HG02943 (cell line): ENCODE data around the gene RTN4RL1.

Experiments used
- ATAC-seq: cut with Tn5 transposase; IDR thresholded peaks from one replicate; pipeline ENCODE4 v1.9.1; 2021; ENCODE audit warnings: mild to moderate bottlenecking, low read depth, moderate library complexity; ENCODE audit not compliant: unreplicated experiment

Gene RTN4RL1

GRCh38 chr17:2025220-2025621, at the start of gene RTN4RL1:
RTN4RL1 (minus strand) TSS chr17:2025334; CDS start chr17:2024865, 469 bp downstream.
- ATAC-seq, result no peak

- no peak for ATAC-seq
Measured at GRCh38 chr17:2074919-2075318, 49.8 kb upstream of the RTN4RL1 start.

- ATAC-seq, result no peak
Measured at GRCh38 chr17:2071455-2072281, 46.5 kb upstream of the RTN4RL1 start.

- no peak for ATAC-seq
Measured at GRCh38 chr17:2071024-2071385, 45.9 kb upstream of the RTN4RL1 start.

GRCh38 chr17:2070241-2071023, 45.3 kb upstream of the RTN4RL1 start:
- peak; percentile 80 for ATAC-seq

GRCh38 chr17:2068519-2069051, 43.5 kb upstream of the RTN4RL1 start:
- ATAC-seq, result no peak

- no peak for ATAC-seq
Measured at GRCh38 chr17:2068031-2068518, 42.9 kb upstream of the RTN4RL1 start.

- ATAC-seq, result no peak
Measured at GRCh38 chr17:2067608-2068024, 42.5 kb upstream of the RTN4RL1 start.

- ATAC-seq, result no peak
Measured at GRCh38 chr17:2067048-2067561, 42.0 kb upstream of the RTN4RL1 start.

- ATAC-seq, result no peak
Measured at GRCh38 chr17:2065949-2066400, 40.8 kb upstream of the RTN4RL1 start.

- no peak for ATAC-seq
Measured at GRCh38 chr17:2064980-2065785, 40.0 kb upstream of the RTN4RL1 start.

- ATAC-seq, result no peak
Measured at GRCh38 chr17:2064520-2064971, 39.4 kb upstream of the RTN4RL1 start.

- ATAC-seq, result no peak
Measured at GRCh38 chr17:2064147-2064489, 39.0 kb upstream of the RTN4RL1 start.

- ATAC-seq, result no peak
Measured at GRCh38 chr17:2063261-2064146, 38.4 kb upstream of the RTN4RL1 start.

GRCh38 chr17:2062571-2063183, 37.5 kb upstream of the RTN4RL1 start:
- no peak for ATAC-seq

- ATAC-seq, result no peak
Measured at GRCh38 chr17:2061441-2061958, 36.4 kb upstream of the RTN4RL1 start.

GRCh38 chr17:2060681-2061440, 35.7 kb upstream of the RTN4RL1 start:
- no peak for ATAC-seq

- no peak for ATAC-seq
Measured at GRCh38 chr17:2060385-2060658, 35.2 kb upstream of the RTN4RL1 start.
